K562 (cell line): ENCODE data around the gene DGKZ. TPM values are rescaled to one million over a fixed set of nuclear protein-coding genes. Genes with fewer than 3 reads are reported as not detected.

ENCODE experiments used
- ATAC-seq: fragments of 200-7000 bp; cut with Tn5 transposase; 3 replicates; pipeline ENCODE4 v1.9.1; 2020; ENCODE audit warnings: moderate library complexity
- BruUV-seq: library from RNA; stranded (reverse); fragments of 400-500 nt; replicated peaks from 2 replicates; lab custom pipeline; 2021; lab: Mats Ljungman, UMichigan
- CTCF ChIA-PET: fragments of 300-600 bp; formaldehyde crosslinking; extraction: SDS; loops from one replicate; lab custom pipeline; 2021; ENCODE audit warnings: low intra/inter-chr PET ratio; lab: Yijun Ruan, JAX
- POLR2A ChIA-PET: fragments of 300-600, 350-650 bp; sonication (Branson Sonifier 250); formaldehyde crosslinking; extraction: SDS; loops from one replicate; lab custom pipeline; 2021; ENCODE audit warnings: antibody characterized with exemption, inconsistent platforms; lab: Yijun Ruan, JAX
- DNase-seq, 4 experiments: peaks; one replicate each; pipeline versions ENCODE4 v3.0.0 to v3.0.0-alpha.2; 2011 to 2018; ENCODE audit warnings: low spot score in 3 of 4, mixed read lengths in 3 of 4; ENCODE audit errors: extremely low read depth in 1 of 4
- FAIRE-seq: peaks from 2 replicates; lab custom pipeline; 2011; peaks lifted over from hg19 to GRCh38; lab: Jason Lieb, UNC
- H2AFZ ChIP-seq: 2 replicates; pipeline ENCODE4 v1.6.0; 2011; ENCODE audit warnings: low read depth, low read length, control low read depth, inconsistent platforms
- H3K27ac ChIP-seq: fragments of 200-600 bp; 3 replicates; pipeline ENCODE4 v1.8.0; 2011; ENCODE audit warnings: low read depth, mild to moderate bottlenecking, control low read depth, inconsistent platforms, low read length, moderate library complexity, mixed read lengths; ENCODE audit errors: extremely low read depth
- H3K27me3 ChIP-seq, 2 experiments: fragments of 300-600 bp in 1 of 2; 2 replicates in 1 of 2; 3 replicates in 1 of 2; pipeline versions ENCODE4 v1.6.0 to v1.8.0; 2011; ENCODE audit warnings: inconsistent platforms in 2 of 2, low read length in 2 of 2, mild to moderate bottlenecking in 1 of 2, mixed read lengths in 1 of 2, moderate library complexity in 1 of 2; ENCODE audit not compliant: control insufficient read depth in 2 of 2, insufficient read depth in 2 of 2
- H3K36me3 ChIP-seq: fragments of 300-600 bp; 3 replicates; pipeline ENCODE4 v1.8.0; 2011; ENCODE audit warnings: mild to moderate bottlenecking, low read length, inconsistent platforms; ENCODE audit not compliant: control insufficient read depth, insufficient read depth
- H3K4me1 ChIP-seq, 2 experiments: fragments of 200-600 bp in 1 of 2; replicated peaks in 1 of 2; 2 replicates in 1 of 2; 3 replicates in 1 of 2; pipeline versions ENCODE4 v1.5.1 to v1.8.0; 2011; ENCODE audit warnings: inconsistent platforms in 2 of 2, low read length in 2 of 2, mild to moderate bottlenecking in 1 of 2, mixed read lengths in 1 of 2, moderate library complexity in 1 of 2; ENCODE audit not compliant: control insufficient read depth in 2 of 2, insufficient read depth in 2 of 2
- H3K4me2 ChIP-seq: 2 replicates; pipeline ENCODE4 v1.6.1; 2011; ENCODE audit warnings: low read length, control low read depth, inconsistent platforms, mixed read lengths; ENCODE audit not compliant: insufficient read depth
- H3K4me3 ChIP-seq: fragments of 200-600 bp; sonication (generic), shearing (Covaris generic); 2 replicates; pipeline ENCODE4 v1.5.1; 2016; ENCODE audit warnings: control low read depth, inconsistent platforms
- H3K79me2 ChIP-seq: fragments of 200-600 bp; 3 replicates; pipeline ENCODE4 v1.8.0; 2011; ENCODE audit warnings: low read length, inconsistent platforms; ENCODE audit not compliant: control insufficient read depth, insufficient read depth
- H3K9ac ChIP-seq, 2 experiments: 2 replicates each; pipeline versions ENCODE4 v1.6.0 to v1.6.1; 2011; ENCODE audit warnings: low read depth in 2 of 2, low read length in 2 of 2, control low read depth in 1 of 2, inconsistent platforms in 1 of 2, mild to moderate bottlenecking in 1 of 2, mixed read lengths in 1 of 2; ENCODE audit not compliant: insufficient read depth in 1 of 2
- H3K9me1 ChIP-seq: one replicate; pipeline ENCODE4 v1.6.0; 2011; ENCODE audit warnings: inconsistent platforms, mild to moderate bottlenecking, low read length, moderate library complexity; ENCODE audit not compliant: control insufficient read depth, insufficient read depth
- H3K9me3 ChIP-seq: replicated peaks from 2 replicates; pipeline ENCODE4 v1.5.1; 2011; ENCODE audit warnings: low read depth, low read length, inconsistent platforms; ENCODE audit not compliant: control insufficient read depth, insufficient read depth
- H4K20me1 ChIP-seq: replicated peaks from 2 replicates; pipeline ENCODE4 v1.6.1; 2011; ENCODE audit warnings: low read length, inconsistent platforms, mixed read lengths; ENCODE audit not compliant: control insufficient read depth, insufficient read depth
- EGR1 ChIP-seq: fragments of 450-650 bp; conservative IDR thresholded peaks from 2 replicates; pipeline ENCODE4 v1.6.1; 2017; ENCODE audit warnings: mild to moderate bottlenecking
- MECOM ChIP-seq: fragments of 250-450 bp; sonication (Bioruptor Pico); IDR thresholded peaks from 2 replicates; pipeline ENCODE4 v1.8.0; 2022; ENCODE audit warnings: inconsistent platforms
- NFIC ChIP-seq: fragments of 450-650 bp; IDR thresholded peaks from 2 replicates; pipeline ENCODE4 v1.6.1; 2017; ENCODE audit warnings: mild to moderate bottlenecking, inconsistent platforms
- NFRKB ChIP-seq: fragments of 450-650 bp; IDR thresholded peaks from 2 replicates; pipeline ENCODE4 v1.6.1; 2016; ENCODE audit warnings: low read depth
- SAFB ChIP-seq: fragments of 200-400 bp; formaldehyde crosslinking; IDR thresholded peaks from 2 replicates; pipeline ENCODE4 v1.6.1; 2017; ENCODE audit warnings: low read depth, low read length, borderline replicate concordance
- SUPT5H ChIP-seq: fragments of 450-650 bp; IDR thresholded peaks from 2 replicates; pipeline ENCODE4 v1.6.1; 2016
- WGBS: fragments of 100-300 bp; shearing (Covaris generic); methylation state at CpG from one replicate; pipeline ENCODE4 v1.1.6; 2016; ENCODE audit warnings: low coverage, mixed read lengths; ENCODE audit not compliant: insufficient coverage; ENCODE audit errors: missing lambda C conversion rate; 5-methylcytosine and 5-hydroxymethylcytosine counted together
- in situ Hi-C: fragments of 300-500 bp; cut with MboI; formaldehyde crosslinking; loops from 4 replicates; pipeline ENCODE4 v1.15.0; 2018; ENCODE audit warnings: inconsistent platforms, mixed read lengths
- intact Hi-C: fragments of 100-400 bp; cut with micrococcal nuclease; formaldehyde crosslinking; loops from 2 replicates; pipeline ENCODE4 v1.14.2; 2022
- polyA plus RNA-seq, 8 experiments: library from polyadenylated mRNA; depleted of rRNA in 4 of 8; stranded (reverse) in 5 of 8; unstranded in 3 of 8; fragments of >200 nt; fragmentation: Nextera tagmentation in 2 of 8; fragmentation: Illumina TruSeq in 1 of 8; extraction: Ambion mirVana in 2 of 8; extraction: Trizol in 1 of 8; gene quantifications; 2 replicates each; pipeline versions ENCODE4 v1.2.1 to v1.2.3, GENCODE V29; 2011 to 2014; ENCODE audit warnings: inconsistent platforms in 1 of 8, missing spikeins in 1 of 8
- total RNA-seq, 7 experiments: library from RNA; depleted of rRNA in 6 of 7; stranded (reverse); fragments of >200 nt in 6 of 7; fragmentation: Illumina TruSeq in 2 of 7; extraction: Trizol in 2 of 7; gene quantifications; 2 replicates each; pipeline versions ENCODE4 v1.2.1 to v1.2.3, GENCODE V29; 2011 to 2021; ENCODE audit warnings: low replicate concordance in 1 of 7
- TF ChIP-seq, protein P1 (sequence below), 3 experiments: fragments of 200-800 bp in 1 of 3; sonication (Bioruptor generic) in 1 of 3; sonication (generic) in 1 of 3; formaldehyde crosslinking in 1 of 3; IDR thresholded peaks; 2 replicates each; pipeline versions ENCODE4 v1.6.1 to v1.8.0; 2016 to 2022; ENCODE audit warnings: mild to moderate bottlenecking in 2 of 3, missing compliant biosample characterization in 2 of 3, missing genetic modification characterization in 2 of 3, missing genetic modification reagents in 1 of 3
- TF ChIP-seq, protein P2 (sequence below): fragments of 250-450 bp; sonication (Bioruptor Pico); IDR thresholded peaks from 2 replicates; pipeline ENCODE4 v1.9.0; 2021; ENCODE audit warnings: mild to moderate bottlenecking
- TF ChIP-seq, protein P3 (sequence below), 2 experiments: IDR thresholded peaks; 2 replicates each; pipeline ENCODE4 v1.6.1; 2012; ENCODE audit warnings: improper control_type of control experiment in 2 of 2, low read depth in 2 of 2, low read length in 2 of 2, borderline replicate concordance in 1 of 2

DGKZ gene
- total and polyA plus RNA-seq, 9 of the 15 experiments (the other 6 are each of a cell fraction or from before 2014, with no cell fraction given) = 0.51 to 100 (median 44.2) TPM

DNA sequence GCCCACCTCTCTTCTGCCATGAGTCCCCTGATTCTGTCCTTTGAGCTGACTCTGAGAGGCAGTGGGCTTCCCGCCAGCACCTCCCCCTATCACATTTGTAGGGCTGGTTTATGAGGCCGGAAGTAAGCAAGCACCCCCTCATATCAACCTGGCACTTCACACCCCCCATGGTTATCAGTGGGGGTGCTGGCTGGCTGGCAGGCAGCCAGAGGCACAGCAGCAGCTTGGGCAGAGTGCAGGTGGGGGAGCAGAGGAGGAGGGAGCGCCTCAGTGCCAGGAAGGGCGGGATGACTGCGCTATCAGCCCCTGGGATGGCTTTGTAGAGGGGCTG lies 67.2 kb downstream of the DGKZ start:
- Histone ChIP-seq H2AFZ (no peak overlapping the region), H3K9me3 (no peaks in the 10 kb centered on the region), H3K27ac (no peak overlapping the region)
- intact Hi-C loops = loop anchor here (5.0 kb wide), 1 partner anchor 123 kb away; no protein-coding TSS in a partner anchor
- TF ChIP-seq NFIC = peak; percentile 50; the same call in 1 of the 2 replicates
- TF ChIP-seq, protein P1, sequence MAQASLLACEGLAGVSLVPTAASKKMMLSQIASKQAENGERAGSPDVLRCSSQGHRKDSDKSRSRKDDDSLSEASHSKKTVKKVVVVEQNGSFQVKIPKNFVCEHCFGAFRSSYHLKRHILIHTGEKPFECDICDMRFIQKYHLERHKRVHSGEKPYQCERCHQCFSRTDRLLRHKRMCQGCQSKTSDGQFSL (CRISPR knock-in tag; IDR thresholded peaks at IDR 0.05) = no peak
- TF ChIP-seq, protein P1 (tag; IDR thresholded peaks at IDR 0.05) = no peak
- TF ChIP-seq, all 486 proteins: peak for 1
- Histone ChIP-seq H3K27me3 (no peaks in the 10 kb centered on the region), H3K79me2 (no peaks in the 10 kb centered on the region), H3K4me2 (no peak overlapping the region), H3K4me1 (peaks cover 0 to 4% of the 10 kb centered on the region in 2 experiments; a peak in 1 of 5 replicates), H3K9ac (no peak overlapping the region), H3K4me3 (no peak overlapping the region), H3K9me1 (no peaks in the 10 kb centered on the region), H4K20me1 (no peaks in the 10 kb centered on the region; the same call in none of the 2 replicates), H3K36me3 (peaks cover 65% of the 10 kb centered on the region; the same call in 2 of the 3 replicates)
- WGBS = 95% methylated on average over 5 of the region's 5 CpGs
- POLR2A ChIA-PET = interaction anchor here (0.6 to 1.2 kb wide), 4 partner anchors 17 to 223 kb away, joined by 3 to 4 read pairs (median 3); no protein-coding TSS in a partner anchor
- CTCF ChIA-PET = no interaction called here
- DNase-seq = no peak
- in situ Hi-C loops = no loop called here
- ATAC-seq = no peak
- no TSS peak for BruUV-seq
- FAIRE-seq = no peak

DNA sequence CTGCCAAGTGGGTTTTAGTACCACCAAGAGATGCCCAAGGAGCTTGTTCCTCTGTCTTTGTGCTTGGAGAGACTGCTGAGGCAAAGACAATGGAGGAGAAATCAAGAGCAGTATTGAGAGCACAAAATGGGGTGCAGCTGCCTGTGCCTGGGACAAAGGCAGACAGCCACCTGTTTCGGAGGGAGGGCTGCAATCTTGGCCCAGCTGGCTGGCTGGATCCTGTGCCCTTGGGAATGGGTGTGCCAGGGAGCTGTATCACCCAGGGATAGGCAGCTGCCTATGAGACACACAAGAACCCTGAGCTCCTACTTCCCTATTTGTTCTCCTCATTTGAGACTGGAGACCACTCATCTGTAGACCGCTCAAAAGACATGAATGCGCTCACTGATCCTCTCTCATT lies 67.6 kb downstream of the DGKZ start:
- no peaks in the 10 kb centered on the region for H3K9me1 ChIP-seq
- TF ChIP-seq SUPT5H = no peak
- TF ChIP-seq, protein P2, sequence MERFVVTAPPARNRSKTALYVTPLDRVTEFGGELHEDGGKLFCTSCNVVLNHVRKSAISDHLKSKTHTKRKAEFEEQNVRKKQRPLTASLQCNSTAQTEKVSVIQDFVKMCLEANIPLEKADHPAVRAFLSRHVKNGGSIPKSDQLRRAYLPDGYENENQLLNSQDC (CRISPR knock-in tag) = no peak
- TF ChIP-seq SAFB = no peak
- no peak for TF ChIP-seq NFRKB
- TF ChIP-seq, protein P3, sequence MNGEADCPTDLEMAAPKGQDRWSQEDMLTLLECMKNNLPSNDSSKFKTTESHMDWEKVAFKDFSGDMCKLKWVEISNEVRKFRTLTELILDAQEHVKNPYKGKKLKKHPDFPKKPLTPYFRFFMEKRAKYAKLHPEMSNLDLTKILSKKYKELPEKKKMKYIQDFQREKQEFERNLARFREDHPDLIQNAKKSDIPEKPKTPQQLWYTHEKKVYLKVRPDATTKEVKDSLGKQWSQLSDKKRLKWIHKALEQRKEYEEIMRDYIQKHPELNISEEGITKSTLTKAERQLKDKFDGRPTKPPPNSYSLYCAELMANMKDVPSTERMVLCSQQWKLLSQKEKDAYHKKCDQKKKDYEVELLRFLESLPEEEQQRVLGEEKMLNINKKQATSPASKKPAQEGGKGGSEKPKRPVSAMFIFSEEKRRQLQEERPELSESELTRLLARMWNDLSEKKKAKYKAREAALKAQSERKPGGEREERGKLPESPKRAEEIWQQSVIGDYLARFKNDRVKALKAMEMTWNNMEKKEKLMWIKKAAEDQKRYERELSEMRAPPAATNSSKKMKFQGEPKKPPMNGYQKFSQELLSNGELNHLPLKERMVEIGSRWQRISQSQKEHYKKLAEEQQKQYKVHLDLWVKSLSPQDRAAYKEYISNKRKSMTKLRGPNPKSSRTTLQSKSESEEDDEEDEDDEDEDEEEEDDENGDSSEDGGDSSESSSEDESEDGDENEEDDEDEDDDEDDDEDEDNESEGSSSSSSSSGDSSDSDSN (IDR thresholded peaks at IDR 0.05; ENCODE audit: borderline replicate concordance in 1 of 2, low read depth in 2 of 2, low read length in 2 of 2) = no peak
- no peak for TF ChIP-seq MECOM (CRISPR knock-in tag)
- TF ChIP-seq EGR1 = no peak
- TF ChIP-seq, all 486 proteins: peak for 0
- Histone ChIP-seq H4K20me1 (no peaks in the 10 kb centered on the region; the same call in none of the 2 replicates), H3K79me2 (no peaks in the 10 kb centered on the region), H3K4me1 (peaks cover 0 to 4% of the 10 kb centered on the region in 2 experiments; a peak in 1 of 5 replicates), H3K9me3 (no peaks in the 10 kb centered on the region), H3K9ac (no peak overlapping the region), H2AFZ (no peak overlapping the region), H3K27me3 (no peaks in the 10 kb centered on the region), H3K36me3 (peaks cover 66% of the 10 kb centered on the region; the same call in 2 of the 3 replicates), H3K4me2 (no peak overlapping the region), H3K4me3 (no peak overlapping the region), H3K27ac (no peak overlapping the region)
- 67% methylated on average over 3 of the region's 3 CpGs for WGBS
- CTCF ChIA-PET = no interaction called here
- POLR2A ChIA-PET = interaction anchor here (0.6 to 0.9 kb wide), 3 partner anchors 17 to 65 kb away, joined by 3 read pairs; no protein-coding TSS in a partner anchor
- BruUV-seq = no TSS peak
- intact Hi-C loops = loop anchor here (5.0 kb wide), 1 partner anchor 122 kb away; no protein-coding TSS in a partner anchor
- in situ Hi-C loops = no loop called here
- ATAC-seq (no peak), FAIRE-seq (peak; percentile 23), DNase-seq (no peak)
